DND-41 (cell line): Measurements from ENCODE around the gene HSD17B3.

ENCODE experiments used
- ATAC-seq: fragments of 200-7000 bp; cut with Tn5 transposase; 3 replicates; pipeline ENCODE4 v1.9.1; 2021; ENCODE audit warnings: low read depth; ENCODE audit not compliant: insufficient read depth
- DNase-seq: peaks from one replicate; pipeline ENCODE4 v3.0.0-alpha.2; 2020
- H2AFZ ChIP-seq: 2 replicates; pipeline ENCODE4 v1.6.0; 2012; ENCODE audit warnings: low read depth, low read length
- H3K27ac ChIP-seq: 2 replicates; pipeline ENCODE4 v1.5.1; 2012; ENCODE audit warnings: low read length, inconsistent platforms
- H3K27me3 ChIP-seq: fragments of 200-600 bp; sonication (generic); 2 replicates; pipeline ENCODE4 v1.6.0; 2012; ENCODE audit warnings: low read length, mild to moderate bottlenecking, inconsistent platforms; ENCODE audit not compliant: insufficient read depth, poor library complexity
- H3K36me3 ChIP-seq: 2 replicates; pipeline ENCODE4 v1.5.1; 2012; ENCODE audit warnings: low read length, inconsistent platforms; ENCODE audit not compliant: insufficient read depth
- H3K4me1 ChIP-seq: 2 replicates; pipeline ENCODE4 v1.5.1; 2012; ENCODE audit warnings: mild to moderate bottlenecking, low read length; ENCODE audit not compliant: insufficient read depth
- H3K4me2 ChIP-seq: 2 replicates; pipeline ENCODE4 v1.6.0; 2012; ENCODE audit warnings: mild to moderate bottlenecking, moderate library complexity, low read length, inconsistent platforms; ENCODE audit not compliant: insufficient read depth
- H3K4me3 ChIP-seq, 2 experiments: fragments of 200-600 bp in 1 of 2; shearing (Covaris generic) in 1 of 2; 2 replicates each; pipeline ENCODE4 v1.5.1; 2012 to 2016; ENCODE audit warnings: inconsistent platforms in 2 of 2, low read length in 2 of 2, mild to moderate bottlenecking in 2 of 2, low read depth in 1 of 2, moderate library complexity in 1 of 2
- H3K79me2 ChIP-seq: 2 replicates; pipeline ENCODE4 v1.6.0; 2012; ENCODE audit warnings: low read length, inconsistent platforms; ENCODE audit not compliant: insufficient read depth
- H3K9ac ChIP-seq: 2 replicates; pipeline ENCODE4 v1.6.0; 2012; ENCODE audit warnings: low read depth, mild to moderate bottlenecking, inconsistent platforms, low read length, moderate library complexity
- H3K9me3 ChIP-seq: 2 replicates; pipeline ENCODE4 v1.5.1; 2012; ENCODE audit warnings: low read length, moderate library complexity, mild to moderate bottlenecking, inconsistent platforms; ENCODE audit not compliant: insufficient read depth, severe bottlenecking
- H4K20me1 ChIP-seq: 2 replicates; pipeline ENCODE4 v1.6.0; 2012; ENCODE audit warnings: low read length; ENCODE audit not compliant: insufficient read depth
- EZH2 ChIP-seq: IDR thresholded peaks from 3 replicates; pipeline ENCODE4 v1.6.1; 2012; ENCODE audit warnings: borderline replicate concordance, low read depth, mild to moderate bottlenecking, moderate library complexity, low read length, inconsistent platforms; ENCODE audit not compliant: severe bottlenecking
- TF ChIP-seq, protein P1 (sequence below): IDR thresholded peaks from 2 replicates; pipeline ENCODE4 v1.5.1; 2012; ENCODE audit warnings: borderline replicate concordance, low read length, moderate library complexity, mild to moderate bottlenecking; ENCODE audit not compliant: poor library complexity, severe bottlenecking; ENCODE audit errors: extremely low read depth

HSD17B3 gene

GRCh38 chr9:96321515-96321914 is 19.5 kb upstream of the HSD17B3 start:
- Histone ChIP-seq H3K27ac (no peak overlapping the region), H3K79me2 (no peaks in the 10 kb centered on the region), H3K9me3 (no peaks in the 10 kb centered on the region), H3K27me3 (no peaks in the 10 kb centered on the region), H2AFZ (no peak overlapping the region), H3K9ac (no peak overlapping the region), H3K4me2 (no peak overlapping the region), H3K4me3 (no peak overlapping the region), H3K4me1 (no peaks in the 10 kb centered on the region), H4K20me1 (no peaks in the 10 kb centered on the region), H3K36me3 (no peaks in the 10 kb centered on the region)
- DNase-seq (no peak), ATAC-seq (no peak)
- TF ChIP-seq, protein P1, sequence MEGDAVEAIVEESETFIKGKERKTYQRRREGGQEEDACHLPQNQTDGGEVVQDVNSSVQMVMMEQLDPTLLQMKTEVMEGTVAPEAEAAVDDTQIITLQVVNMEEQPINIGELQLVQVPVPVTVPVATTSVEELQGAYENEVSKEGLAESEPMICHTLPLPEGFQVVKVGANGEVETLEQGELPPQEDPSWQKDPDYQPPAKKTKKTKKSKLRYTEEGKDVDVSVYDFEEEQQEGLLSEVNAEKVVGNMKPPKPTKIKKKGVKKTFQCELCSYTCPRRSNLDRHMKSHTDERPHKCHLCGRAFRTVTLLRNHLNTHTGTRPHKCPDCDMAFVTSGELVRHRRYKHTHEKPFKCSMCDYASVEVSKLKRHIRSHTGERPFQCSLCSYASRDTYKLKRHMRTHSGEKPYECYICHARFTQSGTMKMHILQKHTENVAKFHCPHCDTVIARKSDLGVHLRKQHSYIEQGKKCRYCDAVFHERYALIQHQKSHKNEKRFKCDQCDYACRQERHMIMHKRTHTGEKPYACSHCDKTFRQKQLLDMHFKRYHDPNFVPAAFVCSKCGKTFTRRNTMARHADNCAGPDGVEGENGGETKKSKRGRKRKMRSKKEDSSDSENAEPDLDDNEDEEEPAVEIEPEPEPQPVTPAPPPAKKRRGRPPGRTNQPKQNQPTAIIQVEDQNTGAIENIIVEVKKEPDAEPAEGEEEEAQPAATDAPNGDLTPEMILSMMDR = no peak
- no peak for TF ChIP-seq EZH2

DNA sequence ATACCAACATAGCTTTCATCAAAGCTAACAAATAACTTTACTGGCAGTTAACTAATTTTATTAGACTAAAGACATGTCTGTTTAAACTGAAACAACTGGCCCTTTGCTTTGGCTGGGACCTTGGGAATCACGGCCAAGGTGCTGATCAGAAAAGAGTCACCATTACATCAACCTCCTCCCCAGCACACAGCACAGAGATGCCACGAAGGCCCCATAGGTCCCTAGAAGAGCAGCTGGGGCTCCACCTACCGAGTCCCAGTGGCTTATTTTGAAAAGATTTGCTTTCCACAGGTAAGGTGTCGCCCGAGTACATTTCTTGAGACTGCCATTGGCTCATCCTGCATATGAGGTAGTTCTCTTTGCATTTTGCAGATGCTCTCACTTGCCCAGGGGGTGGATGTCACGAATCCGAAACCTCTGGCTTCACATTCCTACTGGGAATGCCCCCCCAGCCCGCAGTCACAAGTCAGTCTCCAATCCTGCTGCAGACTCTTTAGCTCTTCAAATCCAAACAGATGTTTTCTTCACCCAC is 18.8 kb upstream of the HSD17B3 start:
- Histone ChIP-seq H4K20me1 (no peaks in the 10 kb centered on the region), H3K27ac (no peak overlapping the region), H3K36me3 (no peaks in the 10 kb centered on the region), H3K4me2 (no peak overlapping the region), H3K9ac (no peak overlapping the region), H2AFZ (no peak overlapping the region), H3K9me3 (no peaks in the 10 kb centered on the region), H3K4me1 (no peaks in the 10 kb centered on the region), H3K27me3 (no peaks in the 10 kb centered on the region), H3K4me3 (no peak overlapping the region), H3K79me2 (no peaks in the 10 kb centered on the region)
- TF ChIP-seq, protein P1 = no peak
- no peak for TF ChIP-seq EZH2
- ATAC-seq (no peak), DNase-seq (no peak)

DNA sequence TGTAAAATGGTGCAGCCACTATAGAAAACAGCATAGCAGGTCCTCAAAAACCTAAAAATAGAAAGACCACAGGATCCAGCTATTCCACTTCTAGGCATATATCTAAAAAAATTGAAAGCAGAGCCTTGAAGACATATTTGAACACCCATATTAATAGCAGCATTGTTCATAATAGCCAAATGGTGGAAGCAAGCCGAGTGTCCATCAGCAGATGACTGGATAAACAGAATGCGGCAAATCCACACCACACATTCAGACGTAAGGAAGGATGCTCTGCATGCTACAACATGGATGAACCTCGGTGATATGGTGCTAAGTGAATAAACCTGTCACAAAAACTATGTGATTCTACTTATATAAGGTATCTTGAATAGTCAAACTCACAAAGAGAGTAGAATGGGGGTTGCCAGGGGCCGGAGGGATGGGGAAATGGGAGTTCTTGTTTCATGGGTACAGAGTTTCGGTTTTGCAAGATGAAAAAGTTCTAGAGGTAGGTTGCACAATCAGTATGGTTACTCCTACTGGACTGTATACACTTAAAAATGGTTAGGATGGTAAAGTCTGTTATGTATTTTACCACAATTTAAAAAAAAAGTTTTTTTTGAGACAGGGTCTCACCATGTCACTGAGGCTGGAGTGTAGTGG is 17.1 kb upstream of the HSD17B3 start:
- ATAC-seq (no peak), DNase-seq (no peak)
- H3K9ac ChIP-seq = no peak overlapping the region
- no peaks in the 10 kb centered on the region for H3K79me2 ChIP-seq
- no peaks in the 10 kb centered on the region for H3K4me1 ChIP-seq
- H3K36me3 ChIP-seq = no peaks in the 10 kb centered on the region
- no peak overlapping the region for H3K4me2 ChIP-seq
- H4K20me1 ChIP-seq = no peaks in the 10 kb centered on the region
- no peak overlapping the region for H3K4me3 ChIP-seq
- H3K9me3 ChIP-seq = no peaks in the 10 kb centered on the region
- TF ChIP-seq, protein P1 = no peak
- no peak for TF ChIP-seq EZH2
- H3K27me3 ChIP-seq = no peaks in the 10 kb centered on the region
- H2AFZ ChIP-seq = no peak overlapping the region
- no peak overlapping the region for H3K27ac ChIP-seq
